ENCODE data around the gene SORL1. TPM values are rescaled to one million over a fixed set of nuclear protein-coding genes. Genes with fewer than 3 reads are reported as not detected.

Gene SORL1
- total RNA-seq, 1 donor from 2014 or later: 46.0 TPM

DNA sequence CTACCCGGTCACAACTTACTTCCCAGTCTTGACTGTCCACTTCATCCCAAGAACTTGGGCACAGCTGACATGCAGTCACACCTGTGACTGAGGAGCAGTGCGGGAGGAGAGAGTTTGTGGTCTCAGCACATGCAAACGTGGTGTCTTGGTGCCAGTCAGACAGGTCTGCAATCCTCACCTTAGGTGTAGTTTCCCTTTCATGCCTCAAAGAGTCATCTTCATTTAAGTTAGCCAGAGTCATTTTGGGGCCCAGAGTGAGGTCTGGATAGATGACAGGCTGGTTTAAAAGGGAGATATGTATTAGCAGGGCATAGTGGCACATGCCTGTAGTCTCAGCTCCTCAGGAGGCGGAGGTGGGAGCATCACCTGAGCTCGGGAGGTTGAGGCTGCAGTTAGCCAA lies 109.1 kb downstream of the SORL1 start:
- DNase-seq (ENCODE audit: low spot score): no peak
- no peaks in the 10 kb centered on the region for H3K36me3 ChIP-seq
- no peak overlapping the region for H3K27ac ChIP-seq
- no peak overlapping the region for H3K4me2 ChIP-seq
- peaks cover 20% of the 10 kb centered on the region for H3K4me1 Mint-ChIP-seq
- no peak overlapping the region for H3K27ac Mint-ChIP-seq
- no peak overlapping the region for H2AFZ ChIP-seq (replicated peaks)
- no peaks in the 10 kb centered on the region for H4K20me1 ChIP-seq (ENCODE audit: low read depth)
- peaks cover 17% of the 10 kb centered on the region for H3K4me1 ChIP-seq
- no peaks in the 10 kb centered on the region for H3K9me3 Mint-ChIP-seq
- H3F3A ChIP-seq (ENCODE audit: low read depth): no peaks in the 10 kb centered on the region
- peaks cover 5% of the 10 kb centered on the region for H3K27me3 Mint-ChIP-seq (ENCODE audit: insufficient read depth, low read depth)
- no peak overlapping the region for H3K9ac ChIP-seq
- no peaks in the 10 kb centered on the region for H3K9me3 ChIP-seq (ENCODE audit: low read depth)
- no peak overlapping the region for H3K4me3 Mint-ChIP-seq
- peaks cover 12% of the 10 kb centered on the region for H3K36me3 Mint-ChIP-seq
- H3K79me2 ChIP-seq (ENCODE audit: low read depth): peaks cover 13% of the 10 kb centered on the region
- TF ChIP-seq EZH2 (IDR thresholded peaks at IDR 0.05) (no peak), EZH2phosphoT487 (IDR thresholded peaks at IDR 0.05) (no peak)
- TF ChIP-seq, protein P1, sequence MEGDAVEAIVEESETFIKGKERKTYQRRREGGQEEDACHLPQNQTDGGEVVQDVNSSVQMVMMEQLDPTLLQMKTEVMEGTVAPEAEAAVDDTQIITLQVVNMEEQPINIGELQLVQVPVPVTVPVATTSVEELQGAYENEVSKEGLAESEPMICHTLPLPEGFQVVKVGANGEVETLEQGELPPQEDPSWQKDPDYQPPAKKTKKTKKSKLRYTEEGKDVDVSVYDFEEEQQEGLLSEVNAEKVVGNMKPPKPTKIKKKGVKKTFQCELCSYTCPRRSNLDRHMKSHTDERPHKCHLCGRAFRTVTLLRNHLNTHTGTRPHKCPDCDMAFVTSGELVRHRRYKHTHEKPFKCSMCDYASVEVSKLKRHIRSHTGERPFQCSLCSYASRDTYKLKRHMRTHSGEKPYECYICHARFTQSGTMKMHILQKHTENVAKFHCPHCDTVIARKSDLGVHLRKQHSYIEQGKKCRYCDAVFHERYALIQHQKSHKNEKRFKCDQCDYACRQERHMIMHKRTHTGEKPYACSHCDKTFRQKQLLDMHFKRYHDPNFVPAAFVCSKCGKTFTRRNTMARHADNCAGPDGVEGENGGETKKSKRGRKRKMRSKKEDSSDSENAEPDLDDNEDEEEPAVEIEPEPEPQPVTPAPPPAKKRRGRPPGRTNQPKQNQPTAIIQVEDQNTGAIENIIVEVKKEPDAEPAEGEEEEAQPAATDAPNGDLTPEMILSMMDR (IDR thresholded peaks at IDR 0.05): no peak
- no peak overlapping the region for H3K4me3 ChIP-seq
- no peaks in the 10 kb centered on the region for H3K27me3 ChIP-seq

DNA sequence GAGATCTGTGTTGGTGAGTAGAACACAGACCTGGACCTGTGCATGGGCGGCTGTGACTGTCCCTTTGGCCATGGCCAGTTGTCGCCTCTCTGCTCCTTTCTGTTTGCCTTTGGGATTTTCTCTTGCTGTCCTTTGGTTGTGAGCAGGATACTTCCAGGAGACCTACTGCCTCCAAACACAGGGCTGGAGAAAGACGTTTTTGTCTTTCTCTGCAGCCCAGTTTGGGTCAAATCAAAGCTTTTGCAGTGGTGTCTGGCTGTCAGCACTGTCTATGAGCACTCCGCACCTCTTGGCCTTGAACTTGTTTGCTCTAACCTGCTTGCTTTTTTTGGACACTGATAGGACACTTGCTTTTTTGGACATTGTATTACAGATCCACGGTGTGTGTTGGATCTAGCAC lies 109.6 kb downstream of the SORL1 start:
- H3K27me3 ChIP-seq: no peaks in the 10 kb centered on the region
- no peak overlapping the region for H3K4me3 Mint-ChIP-seq
- H3K4me2 ChIP-seq: no peak overlapping the region
- no peaks in the 10 kb centered on the region for H3K36me3 ChIP-seq
- no peak overlapping the region for H2AFZ ChIP-seq (replicated peaks)
- H4K20me1 ChIP-seq (ENCODE audit: low read depth): no peaks in the 10 kb centered on the region
- H3K4me1 ChIP-seq: peaks cover 21% of the 10 kb centered on the region
- TF ChIP-seq EZH2 (IDR thresholded peaks at IDR 0.05) (no peak), EZH2phosphoT487 (IDR thresholded peaks at IDR 0.05) (no peak)
- TF ChIP-seq, protein P1 (IDR thresholded peaks at IDR 0.05): no peak
- peaks cover 13% of the 10 kb centered on the region for H3K79me2 ChIP-seq (ENCODE audit: low read depth)
- peaks cover 12% of the 10 kb centered on the region for H3K36me3 Mint-ChIP-seq
- no peak for DNase-seq (ENCODE audit: low spot score)
- no peaks in the 10 kb centered on the region for H3F3A ChIP-seq (ENCODE audit: low read depth)
- peaks cover 20% of the 10 kb centered on the region for H3K4me1 Mint-ChIP-seq
- H3K27ac ChIP-seq: no peak overlapping the region
- no peaks in the 10 kb centered on the region for H3K9me3 ChIP-seq (ENCODE audit: low read depth)
- H3K27me3 Mint-ChIP-seq (ENCODE audit: insufficient read depth, low read depth): peaks cover 5% of the 10 kb centered on the region
- H3K27ac Mint-ChIP-seq: no peak overlapping the region
- H3K4me3 ChIP-seq: no peak overlapping the region
- no peak overlapping the region for H3K9ac ChIP-seq
- H3K9me3 Mint-ChIP-seq: no peaks in the 10 kb centered on the region

DNA sequence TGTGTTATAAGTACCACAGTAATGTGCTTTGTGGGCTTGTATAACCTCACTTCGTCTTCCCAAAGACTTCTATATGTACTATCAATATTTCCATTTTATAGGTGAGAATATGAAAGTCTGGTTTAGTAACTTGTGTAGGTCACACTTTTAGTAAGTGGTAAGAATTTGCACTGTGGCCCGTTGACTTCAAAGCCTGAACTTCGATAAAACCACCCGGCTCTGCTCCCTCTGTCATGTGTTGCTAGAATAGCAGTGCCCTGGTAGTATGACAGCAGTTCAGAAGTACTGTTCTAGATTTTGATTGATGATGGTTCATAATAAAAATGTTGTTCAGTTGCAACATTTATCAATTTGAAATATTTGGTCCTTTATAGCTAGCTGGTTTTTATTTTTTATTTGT lies 110.9 kb downstream of the SORL1 start:
- H3K27ac Mint-ChIP-seq: no peak overlapping the region
- H2AFZ ChIP-seq (replicated peaks): no peak overlapping the region
- H3K4me2 ChIP-seq: no peak overlapping the region
- no peaks in the 10 kb centered on the region for H3K9me3 Mint-ChIP-seq
- TF ChIP-seq EZH2 (IDR thresholded peaks at IDR 0.05) (no peak), EZH2phosphoT487 (IDR thresholded peaks at IDR 0.05) (no peak)
- TF ChIP-seq, protein P1 (IDR thresholded peaks at IDR 0.05): no peak
- H4K20me1 ChIP-seq (ENCODE audit: low read depth): no peaks in the 10 kb centered on the region
- H3K27ac ChIP-seq: no peak overlapping the region
- H3K4me3 ChIP-seq: no peak overlapping the region
- H3K36me3 Mint-ChIP-seq: peaks cover 14% of the 10 kb centered on the region
- no peaks in the 10 kb centered on the region for H3F3A ChIP-seq (ENCODE audit: low read depth)
- H3K9me3 ChIP-seq (ENCODE audit: low read depth): no peaks in the 10 kb centered on the region
- H3K4me3 Mint-ChIP-seq: no peak overlapping the region
- H3K36me3 ChIP-seq: peaks cover 2% of the 10 kb centered on the region
- H3K27me3 ChIP-seq: no peaks in the 10 kb centered on the region
- H3K27me3 Mint-ChIP-seq (ENCODE audit: insufficient read depth, low read depth): peaks cover 5% of the 10 kb centered on the region
- no peak for DNase-seq (ENCODE audit: low spot score)
- H3K79me2 ChIP-seq (ENCODE audit: low read depth): peaks cover 13% of the 10 kb centered on the region
- H3K4me1 ChIP-seq: peaks cover 21% of the 10 kb centered on the region
- peaks cover 20% of the 10 kb centered on the region for H3K4me1 Mint-ChIP-seq
- H3K9ac ChIP-seq: no peak overlapping the region
